Measurements from ENCODE around the gene PTPRN.

Gene PTPRN

DNA sequence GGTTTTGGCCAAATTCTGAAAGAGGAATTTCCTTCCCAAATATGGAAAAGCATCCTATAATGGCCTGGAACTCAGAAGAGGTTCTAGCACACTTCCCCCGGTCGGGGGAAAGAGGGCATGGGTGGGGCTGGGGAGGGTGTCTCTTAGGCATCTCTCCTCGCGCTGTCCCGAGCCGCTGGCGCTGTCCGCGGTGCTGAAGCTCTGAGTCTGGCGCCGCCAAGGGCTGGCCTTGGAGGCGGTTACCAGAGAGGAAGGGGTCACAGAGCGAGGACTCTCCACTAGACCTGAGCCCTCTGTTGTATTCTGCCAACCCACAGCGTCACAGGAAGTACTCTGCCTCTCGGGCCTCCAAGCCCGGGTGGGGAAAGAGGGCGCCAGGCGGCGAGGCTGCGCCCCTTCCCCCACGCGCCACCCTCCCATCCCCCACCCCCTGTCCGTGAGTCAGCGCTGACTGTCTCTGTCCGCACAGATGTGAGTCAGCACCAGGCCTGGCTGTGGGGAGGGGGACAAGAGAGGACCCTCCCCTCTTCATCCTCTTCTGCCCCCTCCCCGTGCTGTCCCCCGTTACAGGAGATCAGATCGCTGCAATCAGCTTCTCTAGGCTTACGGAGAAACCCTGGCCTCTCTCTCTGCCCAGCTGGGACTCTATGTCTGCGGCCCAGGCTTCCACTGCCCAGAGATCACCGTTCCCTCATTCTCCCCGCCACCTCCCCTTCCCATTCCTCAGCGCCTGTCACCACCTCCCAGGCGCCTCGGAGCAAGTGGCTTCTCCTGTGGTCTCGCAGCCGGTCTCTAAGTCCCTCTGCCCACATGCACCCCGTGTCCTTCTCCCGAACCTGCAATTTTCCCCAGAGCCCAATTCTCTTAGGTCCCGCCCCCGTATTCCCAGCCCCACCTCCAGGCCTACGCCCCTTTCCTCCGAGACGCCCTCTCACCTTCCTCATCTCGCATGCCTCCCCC is 779 bp downstream of the PTPRN start:
- DNase-seq (ENCODE audit: low read depth in 3 of 3, low spot score in 1 of 3), result peak in 2 of 3 donors; percentile 24 to 52

DNA sequence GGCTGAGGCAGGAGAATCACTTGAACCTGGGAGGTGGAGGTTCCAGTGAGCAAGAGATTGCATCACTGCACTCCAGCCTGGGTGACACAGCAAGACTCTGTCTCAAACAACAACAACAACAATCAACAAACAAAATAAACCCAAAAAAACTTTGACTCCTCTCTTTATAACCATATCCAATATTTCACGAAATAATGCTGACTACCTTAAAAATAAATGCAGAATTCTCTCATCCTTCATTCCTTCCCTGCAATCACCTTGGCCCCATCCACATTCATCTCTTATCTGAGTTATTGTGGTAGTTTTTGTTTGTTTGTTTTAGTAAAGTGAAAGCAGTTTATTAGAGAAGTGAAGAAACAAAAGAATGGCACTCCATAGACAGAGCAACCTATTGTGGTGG is 3.2 kb downstream of the PTPRN start:
- DNase-seq (ENCODE audit: low read depth in 3 of 3, low spot score in 1 of 3), result no peak

DNA sequence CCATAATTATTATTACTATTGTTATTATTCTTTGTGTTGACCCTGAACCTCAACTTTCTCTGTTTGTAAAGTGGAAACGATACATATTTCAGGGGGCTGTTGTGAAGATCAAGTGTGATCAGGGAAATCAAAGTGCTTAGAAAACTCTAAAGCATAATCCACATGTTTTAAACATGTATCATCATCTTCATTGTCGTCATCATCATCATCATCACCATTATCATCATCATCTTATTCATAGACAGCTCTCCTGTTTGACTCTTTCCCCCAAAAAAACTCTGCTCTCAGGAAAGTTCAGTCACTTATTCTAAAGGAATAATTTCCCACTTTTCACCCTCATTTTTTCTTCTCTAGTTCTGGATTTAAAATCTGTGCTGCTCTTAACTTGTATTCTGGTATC is 5.0 kb downstream of the PTPRN start:
- DNase-seq (ENCODE audit: low read depth in 3 of 3, low spot score in 1 of 3), result no peak

- no peak for DNase-seq (ENCODE audit: low read depth in 3 of 3, low spot score in 1 of 3)
Measured at GRCh38 chr2:219302412-219302968, 6.7 kb downstream of the PTPRN start.

DNA sequence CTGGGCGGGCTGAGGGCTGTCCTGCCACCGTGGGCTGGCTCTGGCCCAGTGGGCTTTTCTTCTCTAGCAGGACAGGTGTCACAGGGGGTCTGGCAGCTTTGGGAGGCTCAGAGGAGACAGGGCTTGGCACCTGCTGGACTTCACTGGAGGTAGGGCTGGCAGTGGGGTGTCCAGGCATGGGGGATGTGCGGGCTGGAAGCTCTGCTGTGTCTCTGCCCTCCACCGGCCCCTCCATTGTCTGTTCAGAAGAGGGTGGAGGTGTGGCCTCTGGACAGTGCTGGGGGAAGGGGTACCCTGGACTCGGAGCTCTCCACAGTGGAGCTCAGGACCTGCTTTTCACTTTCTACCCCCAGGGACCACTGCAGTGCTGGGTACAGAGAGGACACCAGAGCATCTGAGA is 9.2 kb downstream of the PTPRN start:
- no peak for DNase-seq (ENCODE audit: low read depth in 3 of 3, low spot score in 1 of 3)

DNA sequence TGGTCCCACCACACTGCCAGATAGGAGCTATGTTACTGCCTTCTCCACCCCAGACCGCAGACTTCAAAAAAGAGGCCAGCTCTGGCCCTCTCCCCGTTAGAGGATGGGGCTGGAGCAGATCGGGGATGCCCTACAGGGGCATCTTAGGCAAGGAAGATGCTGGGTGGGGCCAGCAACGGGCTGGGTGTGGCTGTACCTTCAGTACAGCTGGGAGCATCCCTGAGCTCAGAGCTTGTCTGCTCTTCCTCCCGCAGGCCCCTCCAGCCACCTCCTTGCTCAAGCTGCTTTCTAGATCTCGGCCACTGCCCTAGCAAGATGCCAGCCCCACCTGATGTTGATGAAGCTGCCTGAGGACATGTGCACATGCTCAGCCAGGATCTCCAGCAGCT is 9.8 kb downstream of the PTPRN start:
- no peak for DNase-seq (ENCODE audit: low read depth in 3 of 3, low spot score in 1 of 3)

DNA sequence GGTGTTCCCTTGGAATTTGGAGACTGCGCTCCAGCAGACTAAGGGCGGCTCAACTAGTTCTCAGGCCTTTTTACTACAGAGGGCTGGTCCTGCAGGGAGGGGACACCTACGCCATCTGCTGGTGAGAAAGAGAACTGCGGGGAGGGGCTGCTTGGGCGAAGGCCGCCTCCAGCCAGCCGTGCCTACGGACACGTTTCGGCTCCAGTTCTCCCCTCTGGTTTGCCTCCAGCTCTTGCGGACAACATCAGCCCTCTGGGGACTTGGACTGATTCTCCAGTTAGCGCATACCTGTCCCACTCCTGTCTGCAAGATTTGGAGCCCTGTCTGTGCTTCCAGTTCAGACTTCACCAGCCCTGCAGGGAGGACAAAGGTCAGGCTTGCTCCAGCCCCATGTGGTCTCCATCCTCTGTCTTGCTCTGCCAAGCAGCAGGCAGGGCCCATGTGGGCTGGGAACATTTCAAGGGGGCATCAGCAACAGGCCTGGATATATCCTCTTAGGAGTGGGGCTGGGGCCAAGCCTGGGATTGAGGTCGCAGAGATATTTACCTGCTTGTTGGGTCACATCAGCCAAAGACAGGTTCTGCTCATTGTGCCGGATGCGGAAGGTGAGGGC is 10.3 kb downstream of the PTPRN start:
- peak; percentile 72 to 92 (median 77) for DNase-seq (ENCODE audit: low read depth in 3 of 3, low spot score in 1 of 3)

DNA sequence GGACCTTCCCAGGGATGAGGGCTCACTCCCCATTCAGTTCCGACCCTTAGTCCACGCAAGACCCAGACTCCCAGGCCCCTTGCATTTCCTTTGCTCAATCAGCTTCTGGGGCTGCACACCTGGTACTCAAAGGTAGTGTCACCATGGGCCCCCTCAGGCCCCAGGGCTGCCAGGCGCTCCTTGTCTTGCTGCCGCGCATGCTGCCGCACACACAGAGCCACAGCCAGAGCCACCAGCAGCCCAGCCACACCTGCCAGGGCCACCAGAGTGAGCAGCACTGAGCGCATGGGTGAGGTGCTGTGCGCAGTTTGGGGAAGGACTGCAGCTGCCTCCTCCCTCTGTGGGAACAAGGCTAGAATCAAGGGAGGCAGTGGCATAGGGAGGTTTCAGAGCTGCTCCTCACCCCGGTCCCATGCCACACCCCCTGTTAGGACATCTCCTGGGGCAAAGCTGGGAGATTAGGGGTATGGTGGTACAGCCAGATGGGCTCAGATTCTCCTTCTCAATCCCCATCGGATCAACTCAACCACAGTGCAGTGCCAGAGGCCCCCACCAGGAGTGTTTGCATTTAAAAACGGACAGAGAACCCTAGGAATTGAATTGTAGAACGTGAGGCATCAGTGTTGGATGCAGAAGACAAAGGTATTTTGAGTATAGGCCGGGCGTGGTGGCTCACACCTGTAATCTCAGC is 11.3 kb downstream of the PTPRN start:
- no peak for DNase-seq (ENCODE audit: low read depth in 3 of 3, low spot score in 1 of 3)

GRCh38 chr2:219296631-219297391 is 12.4 kb downstream of the PTPRN start:
- no peak for DNase-seq (ENCODE audit: low read depth in 3 of 3, low spot score in 1 of 3)

DNA sequence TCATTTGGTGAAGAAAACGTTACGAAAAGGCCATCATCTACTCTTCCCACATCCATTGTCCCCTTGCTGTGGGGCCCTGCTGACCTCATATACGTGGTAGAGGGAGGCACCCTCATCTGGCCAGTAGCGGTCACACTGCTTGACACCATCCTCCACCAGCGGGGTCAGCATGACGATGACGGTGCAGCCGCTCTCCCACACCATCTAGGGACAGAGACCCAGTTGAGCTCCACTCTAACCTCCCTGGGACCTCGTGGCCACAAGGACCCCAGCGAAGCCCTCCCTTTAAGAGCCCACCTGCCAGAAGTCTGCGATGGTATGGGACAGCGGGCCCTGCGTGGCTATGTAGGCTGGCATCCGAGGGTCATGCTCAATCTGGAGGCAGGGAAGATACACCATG is 13.1 kb downstream of the PTPRN start:
- DNase-seq (ENCODE audit: low read depth in 3 of 3, low spot score in 1 of 3), result no peak

DNA sequence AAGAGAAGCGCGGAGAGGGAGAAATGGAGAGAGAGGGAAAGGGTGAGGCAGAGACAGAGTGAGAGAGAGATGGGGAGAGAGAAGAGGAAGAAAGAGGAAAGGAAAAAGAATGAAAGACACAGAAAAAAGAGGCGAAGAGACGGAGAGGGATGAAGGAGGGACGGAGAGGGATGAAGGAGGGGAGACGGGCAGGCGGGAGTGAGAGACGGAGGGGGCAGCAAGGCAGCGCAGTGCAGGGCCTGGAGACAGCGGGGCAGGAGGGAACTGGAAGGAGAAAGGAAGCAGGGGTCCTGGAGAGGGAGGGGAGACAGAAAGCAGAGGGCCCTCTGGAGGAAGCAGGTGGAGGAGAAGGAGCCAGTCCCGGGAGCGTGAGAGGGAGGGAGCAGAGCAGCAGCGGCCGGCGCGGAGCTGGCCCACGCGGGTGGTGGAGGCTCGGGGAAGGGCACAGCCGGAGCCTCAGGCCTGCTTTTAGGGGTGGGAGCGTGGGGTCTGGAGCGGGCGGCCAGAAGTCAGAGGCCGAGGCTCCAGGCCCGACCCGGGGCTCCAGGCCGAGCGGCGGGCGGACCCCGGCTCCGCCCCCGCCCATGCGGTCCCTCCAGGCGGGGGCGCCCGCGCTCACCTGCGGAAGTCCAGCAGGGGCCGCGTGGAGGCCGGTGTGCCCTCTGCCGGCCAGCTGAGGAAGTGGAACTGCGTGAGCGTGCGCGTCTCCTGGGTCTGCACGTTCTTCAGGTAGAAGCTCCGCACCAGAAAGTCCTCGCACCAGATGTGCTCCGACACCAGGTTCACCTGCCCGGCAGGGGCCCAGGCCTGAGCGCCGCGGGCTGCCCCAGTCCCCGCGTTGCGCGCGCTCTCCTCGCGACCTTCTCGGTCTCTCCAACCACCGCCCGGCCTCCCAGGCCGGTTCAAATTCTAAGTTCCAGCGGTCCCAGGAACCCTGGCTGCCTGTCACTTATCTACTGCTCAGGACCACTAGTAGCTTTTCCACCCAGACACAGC is 14.5 kb downstream of the PTPRN start:
- DNase-seq (ENCODE audit: low read depth in 3 of 3, low spot score in 1 of 3), result peak; percentile 64 to 87 (median 84)

GRCh38 chr2:219293736-219294231 is 15.4 kb downstream of the PTPRN start:
- DNase-seq (ENCODE audit: low read depth in 3 of 3, low spot score in 1 of 3), result no peak

- no peak for DNase-seq (ENCODE audit: low read depth in 3 of 3, low spot score in 1 of 3)
Measured at GRCh38 chr2:219292616-219293015, 16.6 kb downstream of the PTPRN start.

- DNase-seq (ENCODE audit: low read depth in 3 of 3, low spot score in 1 of 3), result no peak
Measured at GRCh38 chr2:219291910-219292490, 17.2 kb downstream of the PTPRN start.

- DNase-seq (ENCODE audit: low read depth in 3 of 3, low spot score in 1 of 3), result no peak
Measured at GRCh38 chr2:219291394-219291793, 17.8 kb downstream of the PTPRN start.

DNA sequence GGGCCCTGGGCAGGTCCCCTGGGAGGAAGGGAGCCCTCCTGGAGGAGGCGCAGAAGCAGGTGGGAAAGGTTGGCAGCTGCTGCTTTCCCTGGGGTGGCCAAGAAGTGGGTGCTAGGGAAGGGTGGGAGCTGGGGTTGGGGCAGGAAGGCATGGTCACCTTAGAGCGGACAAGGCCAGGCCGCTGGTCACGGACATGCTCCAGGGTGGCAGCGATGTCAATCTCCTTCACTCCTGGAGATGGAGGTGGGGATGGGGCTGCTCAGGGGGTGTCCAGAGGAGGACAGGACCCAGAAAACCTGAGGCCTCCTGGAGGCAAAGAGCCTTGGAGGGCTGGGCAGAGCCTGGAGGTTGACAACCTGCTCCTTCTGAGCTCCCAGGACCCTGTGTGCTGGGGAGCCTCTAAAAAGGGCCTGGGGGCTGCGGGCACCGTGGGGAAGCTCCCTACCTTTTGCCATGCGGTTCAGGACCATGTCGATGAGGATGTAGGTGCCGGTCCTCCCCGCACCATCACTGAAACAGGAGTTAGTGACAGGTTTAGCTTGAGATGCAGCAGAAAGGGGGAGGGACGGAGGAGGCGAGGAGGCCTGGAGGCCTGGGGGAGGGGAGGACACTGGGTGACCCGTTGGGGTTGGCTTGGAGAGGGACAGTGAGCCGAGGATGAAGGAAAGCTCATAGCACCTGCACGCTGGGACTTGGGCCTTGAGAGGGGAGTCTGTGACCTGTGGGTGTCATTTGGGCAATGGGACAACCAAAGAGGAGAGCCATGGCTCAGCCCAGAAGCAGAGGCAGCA is 18.6 kb downstream of the PTPRN start:
- no peak for DNase-seq (ENCODE audit: low read depth in 3 of 3, low spot score in 1 of 3)

- DNase-seq (ENCODE audit: low read depth in 3 of 3, low spot score in 1 of 3), result no peak
Measured at GRCh38 chr2:219289537-219290361, 19.5 kb downstream of the PTPRN start.

GRCh38 chr2:219289195-219289536 is 20.0 kb downstream of the PTPRN start:
- no peak for DNase-seq (ENCODE audit: low read depth in 3 of 3, low spot score in 1 of 3)
